Loucy (cell line): ENCODE results near the gene CDH4.

ENCODE experiments used
- CTCF ChIP-seq: fragments of 200-600 bp; sonication (generic); conservative IDR thresholded peaks from 2 replicates; pipeline ENCODE4 v1.5.1; 2014; ENCODE audit warnings: mild to moderate bottlenecking, antibody characterized with exemption, low read length
- EZH2phosphoT487 ChIP-seq: fragments of 200-600 bp; IDR thresholded peaks from 2 replicates; pipeline ENCODE4 v1.6.1; 2018; ENCODE audit warnings: antibody characterized with exemption, mild to moderate bottlenecking, moderate library complexity, borderline replicate concordance

GRCh38 chr20:61405007-61405406, 152.9 kb downstream of the CDH4 start:
- TF ChIP-seq CTCF (no peak), EZH2phosphoT487 (no peak)
